ENCODE results near the gene TSC22D4.

TSC22D4 gene

GRCh38 chr7:100472854-100473499 lies 6.0 kb downstream of the TSC22D4 start:
- Mint-ChIP-seq H3K4me1 (ENCODE audit: low read depth) (peaks cover 21% of the 10 kb centered on the region), H3K4me3 (no peak overlapping the region), H3K9me3 (no peaks in the 10 kb centered on the region), H3K36me3 (ENCODE audit: low read depth) (peaks cover 36% of the 10 kb centered on the region), H3K27ac (no peak overlapping the region), H3K27me3 (ENCODE audit: low read depth) (no peaks in the 10 kb centered on the region)
- DNase-seq (ENCODE audit: low spot score): no peak

GRCh38 chr7:100472121-100472851 lies 6.7 kb downstream of the TSC22D4 start:
- no peaks in the 10 kb centered on the region for H3K9me3 Mint-ChIP-seq
- H3K4me3 Mint-ChIP-seq: no peak overlapping the region
- no peak for DNase-seq (ENCODE audit: low spot score)
- H3K27ac Mint-ChIP-seq: no peak overlapping the region
- H3K27me3 Mint-ChIP-seq (ENCODE audit: low read depth): no peaks in the 10 kb centered on the region
- H3K4me1 Mint-ChIP-seq (ENCODE audit: low read depth): peaks cover 21% of the 10 kb centered on the region
- peaks cover 38% of the 10 kb centered on the region for H3K36me3 Mint-ChIP-seq (ENCODE audit: low read depth)

- Mint-ChIP-seq H3K4me3 (no peak overlapping the region), H3K9me3 (no peaks in the 10 kb centered on the region), H3K36me3 (ENCODE audit: low read depth) (peaks cover 36% of the 10 kb centered on the region), H3K27me3 (ENCODE audit: low read depth) (no peaks in the 10 kb centered on the region), H3K4me1 (ENCODE audit: low read depth) (peaks cover 16% of the 10 kb centered on the region), H3K27ac (no peak overlapping the region)
- no peak for DNase-seq (ENCODE audit: low spot score)
Observed at GRCh38 chr7:100471021-100471420, 8.0 kb downstream of the TSC22D4 start.

GRCh38 chr7:100469227-100470044 lies 9.6 kb downstream of the TSC22D4 start:
- H3K4me1 Mint-ChIP-seq (ENCODE audit: low read depth): peaks cover 8% of the 10 kb centered on the region
- no peak overlapping the region for H3K27ac Mint-ChIP-seq
- H3K9me3 Mint-ChIP-seq: no peaks in the 10 kb centered on the region
- H3K27me3 Mint-ChIP-seq (ENCODE audit: low read depth): no peaks in the 10 kb centered on the region
- no peak overlapping the region for H3K4me3 Mint-ChIP-seq
- peaks cover 33% of the 10 kb centered on the region for H3K36me3 Mint-ChIP-seq (ENCODE audit: low read depth)
- DNase-seq (ENCODE audit: low spot score): peak; percentile 65

GRCh38 chr7:100467638-100468373 lies 11.2 kb downstream of the TSC22D4 start:
- Mint-ChIP-seq H3K4me1 (ENCODE audit: low read depth) (peaks cover under 1% of the 10 kb centered on the region), H3K36me3 (ENCODE audit: low read depth) (peaks cover 27% of the 10 kb centered on the region), H3K27ac (no peak overlapping the region), H3K4me3 (no peak overlapping the region), H3K27me3 (ENCODE audit: low read depth) (no peaks in the 10 kb centered on the region), H3K9me3 (no peaks in the 10 kb centered on the region)
- DNase-seq (ENCODE audit: low spot score): no peak

- Mint-ChIP-seq H3K36me3 (ENCODE audit: low read depth) (peaks cover 26% of the 10 kb centered on the region), H3K27me3 (ENCODE audit: low read depth) (no peaks in the 10 kb centered on the region), H3K4me3 (no peak overlapping the region), H3K4me1 (ENCODE audit: low read depth) (no peaks in the 10 kb centered on the region), H3K9me3 (no peaks in the 10 kb centered on the region), H3K27ac (peak overlapping the region; percentile 36)
- DNase-seq (ENCODE audit: low spot score): no peak
Observed at GRCh38 chr7:100466653-100467605, 12.1 kb downstream of the TSC22D4 start.

- DNase-seq (ENCODE audit: low spot score): no peak
- Mint-ChIP-seq H3K4me3 (no peak overlapping the region), H3K36me3 (ENCODE audit: low read depth) (peaks cover 24% of the 10 kb centered on the region), H3K9me3 (no peaks in the 10 kb centered on the region), H3K4me1 (ENCODE audit: low read depth) (no peaks in the 10 kb centered on the region), H3K27ac (no peak overlapping the region), H3K27me3 (ENCODE audit: low read depth) (no peaks in the 10 kb centered on the region)
Observed at GRCh38 chr7:100465702-100466311, 13.2 kb downstream of the TSC22D4 start.

GRCh38 chr7:100465299-100465698 lies 13.7 kb downstream of the TSC22D4 start:
- Mint-ChIP-seq H3K9me3 (no peaks in the 10 kb centered on the region), H3K27me3 (ENCODE audit: low read depth) (no peaks in the 10 kb centered on the region), H3K27ac (no peak overlapping the region), H3K4me1 (ENCODE audit: low read depth) (no peaks in the 10 kb centered on the region), H3K36me3 (ENCODE audit: low read depth) (peaks cover 20% of the 10 kb centered on the region), H3K4me3 (no peak overlapping the region)
- no peak for DNase-seq (ENCODE audit: low spot score)

GRCh38 chr7:100464791-100465190 lies 14.2 kb downstream of the TSC22D4 start:
- Mint-ChIP-seq H3K36me3 (ENCODE audit: low read depth) (peaks cover 20% of the 10 kb centered on the region), H3K4me3 (no peak overlapping the region), H3K9me3 (no peaks in the 10 kb centered on the region), H3K4me1 (ENCODE audit: low read depth) (no peaks in the 10 kb centered on the region), H3K27me3 (ENCODE audit: low read depth) (no peaks in the 10 kb centered on the region), H3K27ac (peak overlapping the region; percentile 38)
- no peak for DNase-seq (ENCODE audit: low spot score)

GRCh38 chr7:100464210-100464660 lies 14.8 kb downstream of the TSC22D4 start, which contains the start of gene SPACDR:
Gene SPACDR (minus strand): TSS chr7:100464260. CDS start chr7:100464025, 235 bp downstream.
- Mint-ChIP-seq H3K27me3 (ENCODE audit: low read depth) (no peaks in the 10 kb centered on the region), H3K4me3 (no peak within 1 kb of the TSS), H3K4me1 (ENCODE audit: low read depth) (no peaks in the 10 kb centered on the region), H3K27ac (peak within 1 kb of the TSS; percentile 41), H3K9me3 (no peaks in the 10 kb centered on the region), H3K36me3 (ENCODE audit: low read depth) (peaks cover 22% of the 10 kb centered on the region)
- DNase-seq (ENCODE audit: low spot score): no peak

GRCh38 chr7:100457033-100457432 lies 22.0 kb downstream of the TSC22D4 start:
- Mint-ChIP-seq H3K4me1 (ENCODE audit: low read depth) (peaks cover 11% of the 10 kb centered on the region), H3K9me3 (no peaks in the 10 kb centered on the region), H3K4me3 (no peak overlapping the region), H3K27ac (no peak overlapping the region), H3K36me3 (ENCODE audit: low read depth) (peaks cover 7% of the 10 kb centered on the region), H3K27me3 (ENCODE audit: low read depth) (no peaks in the 10 kb centered on the region)
- DNase-seq (ENCODE audit: low spot score): no peak

GRCh38 chr7:100456562-100456961 lies 22.5 kb downstream of the TSC22D4 start:
- Mint-ChIP-seq H3K4me1 (ENCODE audit: low read depth) (peaks cover 11% of the 10 kb centered on the region), H3K9me3 (no peaks in the 10 kb centered on the region), H3K36me3 (ENCODE audit: low read depth) (peaks cover 7% of the 10 kb centered on the region), H3K27ac (no peak overlapping the region), H3K27me3 (ENCODE audit: low read depth) (no peaks in the 10 kb centered on the region), H3K4me3 (no peak overlapping the region)
- DNase-seq (ENCODE audit: low spot score): no peak
